HG03135 (cell line): ENCODE results near the gene MMP8.

Experiments
- ATAC-seq: cut with Tn5 transposase; IDR thresholded peaks from one replicate; pipeline ENCODE4 v1.9.1; 2021; ENCODE audit warnings: mild to moderate bottlenecking, moderate library complexity; ENCODE audit not compliant: unreplicated experiment

Gene MMP8

DNA sequence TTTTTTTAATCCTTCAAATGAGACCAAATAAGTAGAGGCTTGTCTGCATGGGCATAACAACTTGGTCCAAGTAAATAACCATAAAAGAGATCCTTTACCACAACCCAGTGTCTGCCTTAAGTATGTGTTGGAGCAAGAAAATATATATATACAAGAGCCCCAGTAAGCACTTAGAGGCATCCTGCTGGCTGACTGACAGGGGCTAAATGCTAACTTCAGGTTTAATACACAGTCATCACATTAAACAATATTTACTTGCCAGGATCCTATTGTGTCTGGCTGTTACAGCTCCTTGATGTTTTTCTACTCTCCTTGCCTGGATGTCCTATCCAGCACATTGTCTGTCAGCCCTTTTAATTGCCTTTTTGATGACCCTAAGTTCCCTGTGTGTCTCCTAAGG lies 62.1 kb downstream of the MMP8 start:
- no peak for ATAC-seq
